SKM-1 treated with dmso at 0.1 percent for 144 hours (cell line): ENCODE data around the gene CAMK1D.

Experiments
- DNase-seq: peaks from one replicate; lab custom pipeline; 2025; ENCODE audit not compliant: unreplicated experiment; lab: John Stamatoyannopoulos, UW

CAMK1D gene

DNA sequence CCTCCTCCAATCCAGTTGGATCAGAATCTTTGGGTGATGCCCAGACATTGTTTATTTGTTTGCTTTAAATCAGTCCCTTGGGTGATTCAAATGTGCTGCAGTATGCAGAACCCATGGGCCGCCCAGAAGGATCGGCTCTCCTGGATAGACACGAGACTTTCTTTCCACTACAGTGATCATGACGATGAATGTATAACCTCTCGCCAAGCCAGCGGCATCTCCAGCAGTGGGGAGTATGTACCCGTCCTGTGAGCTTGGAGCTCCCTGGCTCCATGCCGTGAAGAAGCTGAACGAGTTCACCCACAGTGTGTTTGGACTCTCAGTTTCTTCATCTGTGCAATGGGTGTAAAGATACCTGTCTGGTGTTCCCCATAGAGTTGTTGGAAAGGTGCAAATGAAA, 162.3 kb downstream of the CAMK1D start:
- DNase-seq, result no peak

DNA sequence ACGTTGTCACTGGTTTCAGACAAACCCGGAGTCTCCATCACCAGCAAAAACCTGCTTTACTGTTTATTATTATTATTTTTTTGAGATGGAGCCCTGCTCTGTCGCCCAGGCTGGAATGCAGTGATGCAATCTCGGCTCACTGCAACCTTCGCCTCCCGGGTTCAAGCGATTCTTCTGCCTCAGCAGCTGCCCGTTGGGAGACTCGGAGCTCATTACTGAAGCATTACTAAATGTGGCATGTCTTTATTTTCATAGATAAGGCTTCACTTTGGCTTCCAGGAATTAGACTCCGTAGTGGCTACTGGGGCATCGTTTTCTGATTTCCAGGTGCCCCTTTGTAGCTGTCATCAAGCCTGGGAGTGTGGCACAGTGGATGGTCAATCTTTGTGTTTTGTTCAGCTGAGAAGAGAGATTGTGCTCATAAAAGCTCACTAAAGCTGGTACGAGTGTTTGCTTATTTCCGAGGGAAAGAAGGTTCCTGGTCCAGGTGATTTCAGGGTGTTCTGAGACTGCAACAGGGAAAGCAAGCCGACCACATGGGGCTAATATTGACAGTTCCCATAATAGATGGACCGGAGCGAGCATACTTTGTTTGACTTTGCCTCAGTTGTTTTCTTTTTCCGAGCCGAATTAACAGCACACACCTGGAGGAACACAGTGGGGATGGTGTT, 163.1 kb downstream of the CAMK1D start:
- no peak for DNase-seq

DNA sequence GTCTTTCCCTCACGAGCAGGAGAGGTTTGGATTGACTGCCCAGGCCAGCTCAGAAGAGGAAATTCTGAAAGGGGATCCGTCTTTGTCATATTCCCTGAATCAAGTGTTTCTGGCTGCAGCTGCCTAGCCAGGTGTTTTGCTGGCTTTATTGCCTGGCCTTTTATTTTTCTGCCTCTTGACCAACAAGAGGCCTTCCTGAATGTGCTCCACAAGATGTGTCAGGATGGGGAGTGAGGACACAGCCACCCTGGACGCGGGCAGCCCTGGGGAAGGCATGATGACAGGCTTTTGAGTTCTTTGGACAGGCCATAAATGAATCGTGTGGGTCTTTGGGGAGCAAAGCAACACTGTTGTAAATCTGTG, 163.6 kb downstream of the CAMK1D start:
- no peak for DNase-seq

DNA sequence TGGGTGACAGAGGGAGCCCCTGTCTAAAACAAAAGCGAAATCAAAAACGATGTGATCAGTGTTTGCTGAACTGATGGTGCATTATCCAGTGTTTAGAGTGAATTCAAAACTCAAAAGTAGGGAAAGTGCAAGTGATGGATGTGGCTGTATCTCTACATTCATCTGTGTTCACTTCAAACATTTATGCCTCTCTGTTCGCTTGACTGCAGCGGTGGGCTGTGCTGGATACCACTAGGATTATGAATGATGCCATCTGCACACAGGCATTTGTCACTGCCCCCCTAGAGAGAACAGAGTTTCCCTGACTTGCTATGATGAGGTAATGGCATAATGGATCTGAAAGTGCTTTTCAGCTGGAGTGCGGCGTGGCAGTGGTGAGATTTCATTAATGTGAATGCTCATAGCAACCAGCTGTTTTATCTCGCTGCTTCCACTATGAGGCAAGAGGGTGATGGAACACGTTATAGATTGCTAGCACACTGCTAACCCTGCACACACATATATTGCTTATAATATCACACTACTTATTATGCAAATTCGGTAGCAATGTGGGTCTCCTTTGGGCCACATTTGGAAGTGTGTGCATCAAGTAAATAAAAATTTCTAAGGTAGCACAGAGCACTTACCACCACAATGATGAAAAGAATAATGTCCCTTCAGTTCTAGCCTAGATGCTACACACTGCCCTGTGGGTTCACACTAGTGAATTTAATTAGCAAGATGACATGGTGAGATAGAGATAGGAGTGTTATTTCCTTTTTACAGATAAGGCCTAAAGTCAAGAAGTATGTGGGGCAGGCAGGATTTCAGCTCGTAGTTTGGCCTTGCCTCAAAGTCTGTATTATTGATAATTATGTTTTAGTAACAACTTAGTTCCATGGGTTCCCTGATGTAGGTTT, 164.7 kb downstream of the CAMK1D start:
- no peak for DNase-seq

DNA sequence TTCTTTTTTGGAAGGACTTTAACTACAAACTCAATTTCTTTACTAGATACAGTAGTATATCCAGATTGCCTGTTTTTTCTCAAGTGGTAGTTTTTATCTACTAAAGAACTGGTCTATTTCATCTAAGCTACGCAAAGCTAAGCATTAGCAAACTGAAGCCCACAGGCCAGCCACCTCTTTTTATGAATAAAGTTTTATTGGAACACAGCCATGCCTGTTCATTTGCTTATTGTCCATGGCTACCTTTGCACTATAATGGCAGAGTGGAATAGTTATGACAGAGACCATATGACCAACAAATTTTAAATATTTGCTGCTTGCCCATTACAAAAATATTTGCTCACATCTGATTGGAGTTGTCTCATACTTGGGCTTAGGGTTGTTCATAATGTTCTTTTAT, 168.7 kb downstream of the CAMK1D start:
- DNase-seq, result no peak

DNA sequence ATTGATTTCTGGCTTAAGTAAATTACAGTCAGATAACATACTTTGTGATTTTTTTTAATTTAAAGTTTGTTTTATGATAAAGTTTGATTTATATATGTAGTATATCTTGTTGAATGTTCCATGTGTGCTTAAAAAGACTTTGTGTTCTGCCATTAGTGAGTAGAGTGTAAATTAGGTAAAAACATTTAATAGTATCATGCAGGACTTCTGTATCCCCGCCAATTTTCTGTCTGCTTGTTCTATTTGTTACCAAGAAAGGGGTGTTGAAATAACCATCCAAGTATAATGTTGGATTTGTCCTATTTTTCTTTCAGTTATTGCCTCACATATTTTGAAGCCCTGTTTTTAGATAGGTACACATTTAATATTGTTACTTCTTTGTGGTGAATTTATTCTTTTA, 172.1 kb downstream of the CAMK1D start:
- no peak for DNase-seq

DNA sequence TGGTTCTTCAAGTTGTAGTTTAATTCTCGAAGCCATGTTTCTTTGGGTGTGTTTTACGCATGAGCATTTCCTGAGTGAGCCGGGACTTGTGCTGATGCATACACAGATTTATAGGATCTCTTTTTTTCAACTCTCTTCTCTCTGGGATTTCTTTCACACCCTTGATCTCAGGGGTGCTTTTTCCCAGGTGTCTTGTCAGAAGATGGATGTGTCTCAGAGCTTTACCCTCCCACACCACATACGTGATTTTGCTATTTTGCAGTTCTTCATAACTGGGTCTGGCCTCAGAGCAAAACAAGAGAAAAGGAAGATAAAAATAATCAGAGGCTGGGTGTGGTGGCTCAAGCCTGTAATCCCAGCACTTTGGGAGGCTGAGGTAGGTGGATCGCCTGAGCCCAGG, 177.0 kb downstream of the CAMK1D start:
- DNase-seq, result no peak

DNA sequence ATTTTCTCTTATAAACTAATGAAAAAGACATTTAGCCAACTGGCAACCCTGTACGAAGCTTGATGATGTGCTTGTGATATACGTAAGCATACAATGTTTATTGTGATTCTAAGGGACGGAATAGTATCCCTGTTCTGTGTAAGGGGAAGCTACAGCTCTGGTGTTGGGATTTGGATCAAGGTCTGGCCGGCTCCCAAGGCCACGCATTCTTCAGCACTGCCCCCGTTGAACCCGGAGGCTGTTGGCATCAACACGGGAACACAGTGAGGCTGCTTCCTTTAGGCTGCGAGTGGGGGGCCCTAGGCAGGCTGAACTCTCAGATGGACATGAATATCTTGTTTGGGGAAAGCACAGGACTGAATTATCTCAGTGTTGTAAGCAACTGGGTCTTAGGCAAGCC, 180.6 kb downstream of the CAMK1D start:
- no peak for DNase-seq

DNA sequence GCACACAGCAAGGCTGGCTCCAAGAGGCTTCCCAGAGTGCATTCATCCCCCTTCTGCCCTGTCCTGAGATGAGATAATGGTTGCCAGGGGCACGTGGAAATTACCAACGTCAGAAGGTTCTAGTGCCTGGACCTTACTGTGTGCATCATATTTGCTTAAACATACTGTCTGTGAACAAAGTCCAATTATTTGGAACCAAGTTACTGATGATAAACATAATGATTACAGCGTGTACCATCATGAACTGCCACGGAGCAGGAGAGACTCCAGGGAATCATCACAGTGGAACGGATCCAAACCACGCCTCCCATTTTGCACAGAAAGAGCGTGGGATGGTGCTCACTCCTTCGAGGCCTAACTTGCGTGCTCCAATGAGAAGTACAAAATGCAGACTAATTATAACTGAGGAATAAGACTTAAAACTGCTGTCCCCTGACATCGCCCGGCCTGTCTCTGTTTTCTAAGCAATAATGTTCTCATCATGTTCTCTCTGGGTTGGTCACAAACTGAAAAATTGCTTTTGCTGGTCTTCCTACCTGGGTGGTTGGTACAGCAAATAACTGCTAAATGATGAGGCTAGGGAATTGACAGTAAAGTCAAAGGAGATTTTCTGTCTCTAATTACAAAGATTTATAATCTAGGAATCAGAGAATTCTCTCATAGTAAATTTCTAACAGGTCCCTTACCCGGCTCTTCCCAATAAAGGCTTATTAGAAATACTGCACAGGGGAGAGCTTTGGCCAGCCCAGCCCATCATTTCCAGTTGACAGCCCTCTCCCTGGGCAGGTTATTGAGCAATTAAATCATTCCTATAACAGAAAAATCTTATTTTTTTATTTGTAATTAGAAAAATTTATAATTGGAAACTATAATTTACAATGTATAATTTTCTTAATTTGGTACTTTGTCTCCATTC, 182.2 kb downstream of the CAMK1D start:
- DNase-seq, result no peak

DNA sequence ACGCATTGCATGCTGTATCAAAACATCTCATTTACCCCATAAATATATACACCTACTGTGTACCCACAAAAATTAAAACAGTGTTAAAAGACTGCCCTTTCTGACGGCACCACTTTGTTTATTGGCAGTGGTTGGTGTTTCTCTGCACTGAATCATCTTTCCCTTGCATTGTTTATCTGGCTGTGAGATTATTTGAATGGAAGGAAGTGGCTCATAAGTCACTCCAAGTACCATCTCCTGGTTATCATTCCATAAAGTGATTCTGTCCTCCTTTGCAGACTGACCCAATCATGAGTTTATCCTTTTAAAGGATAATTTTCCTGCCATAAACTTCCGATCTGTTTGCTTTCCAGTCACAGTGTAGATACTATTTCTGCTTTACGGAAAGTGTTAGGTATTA, 183.8 kb downstream of the CAMK1D start:
- no peak for DNase-seq

DNA sequence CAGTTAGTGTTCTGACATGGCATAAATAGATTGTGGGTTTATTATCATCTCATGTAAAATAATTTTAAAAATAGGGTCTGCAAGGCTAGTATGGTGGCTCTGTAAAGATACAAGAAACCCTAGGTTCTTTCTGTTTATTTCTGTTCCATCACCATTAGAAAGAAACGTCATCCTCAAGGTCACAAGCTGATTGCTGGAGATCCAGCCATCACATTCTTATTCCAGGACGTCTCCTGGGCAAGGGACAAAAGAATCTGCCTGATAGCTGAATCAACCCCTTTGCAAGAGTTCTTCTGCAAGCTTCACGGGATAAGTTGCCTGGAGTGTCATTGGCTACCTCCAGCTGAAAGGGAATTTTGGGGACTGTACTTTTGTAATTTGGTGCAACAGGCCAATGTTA, 184.4 kb downstream of the CAMK1D start:
- no peak for DNase-seq

DNA sequence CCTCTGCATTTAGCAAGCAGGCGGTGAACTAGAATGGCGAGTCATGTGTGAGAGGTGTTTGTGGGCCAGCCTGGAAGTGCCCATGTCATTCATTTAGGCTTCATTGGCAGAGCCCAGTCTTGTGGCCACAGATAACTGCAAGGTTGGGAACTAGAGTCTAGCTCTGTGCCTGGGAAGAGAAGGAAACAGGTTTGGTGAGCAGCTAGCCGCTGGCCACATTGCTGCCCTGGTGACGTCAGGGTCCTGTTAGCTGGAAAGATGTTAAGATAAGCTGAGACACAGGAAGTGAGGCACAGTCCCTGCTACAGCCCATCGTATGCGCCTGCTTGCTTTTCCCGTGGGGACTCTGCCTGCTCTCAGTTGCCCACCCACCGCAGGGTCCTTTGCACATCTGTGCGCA, 185.5 kb downstream of the CAMK1D start:
- DNase-seq, result no peak

DNA sequence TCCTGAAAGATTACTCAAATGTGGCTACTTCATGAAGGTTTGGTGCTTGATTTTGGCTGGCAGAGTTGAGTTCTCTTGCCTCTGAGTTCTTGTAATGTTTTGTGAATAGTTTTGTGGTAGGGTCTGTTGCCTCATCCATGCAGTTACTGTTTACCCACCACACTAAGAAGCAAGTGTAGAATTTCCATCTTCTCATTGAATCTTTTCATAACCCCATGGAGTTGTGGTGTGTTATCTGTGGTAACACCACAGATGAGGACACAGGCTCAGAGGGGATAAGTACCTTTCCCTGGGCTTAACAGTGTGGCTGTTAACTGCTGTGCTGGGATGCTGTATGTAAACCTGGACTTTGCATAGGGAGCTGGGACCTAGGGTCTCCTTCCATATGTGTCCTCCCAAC, 186.3 kb downstream of the CAMK1D start:
- DNase-seq, result no peak

DNA sequence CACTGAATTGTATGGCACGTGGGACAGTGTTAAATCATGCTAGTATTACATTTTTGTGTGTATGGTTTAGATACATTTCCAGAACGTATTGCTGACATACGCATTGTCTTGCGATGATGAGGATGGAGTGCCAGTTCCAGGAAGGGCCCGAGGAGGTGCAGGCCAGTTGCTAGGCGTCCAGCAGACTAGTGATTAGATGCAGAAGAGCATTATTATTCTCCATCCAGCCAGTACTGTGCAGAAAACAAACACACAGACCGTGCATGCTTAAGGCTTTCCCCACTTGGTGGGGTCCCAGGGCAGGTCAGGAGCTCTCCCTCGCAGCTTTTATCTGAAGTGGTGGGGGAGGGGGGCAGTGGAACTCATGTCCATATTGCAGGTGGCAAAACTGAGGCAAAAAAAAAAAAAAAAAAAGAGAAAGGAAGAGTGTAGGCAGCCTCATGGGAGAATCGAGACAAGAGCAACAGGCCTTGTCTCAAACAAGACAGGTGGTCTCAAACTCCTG, 189.2 kb downstream of the CAMK1D start:
- no peak for DNase-seq

DNA sequence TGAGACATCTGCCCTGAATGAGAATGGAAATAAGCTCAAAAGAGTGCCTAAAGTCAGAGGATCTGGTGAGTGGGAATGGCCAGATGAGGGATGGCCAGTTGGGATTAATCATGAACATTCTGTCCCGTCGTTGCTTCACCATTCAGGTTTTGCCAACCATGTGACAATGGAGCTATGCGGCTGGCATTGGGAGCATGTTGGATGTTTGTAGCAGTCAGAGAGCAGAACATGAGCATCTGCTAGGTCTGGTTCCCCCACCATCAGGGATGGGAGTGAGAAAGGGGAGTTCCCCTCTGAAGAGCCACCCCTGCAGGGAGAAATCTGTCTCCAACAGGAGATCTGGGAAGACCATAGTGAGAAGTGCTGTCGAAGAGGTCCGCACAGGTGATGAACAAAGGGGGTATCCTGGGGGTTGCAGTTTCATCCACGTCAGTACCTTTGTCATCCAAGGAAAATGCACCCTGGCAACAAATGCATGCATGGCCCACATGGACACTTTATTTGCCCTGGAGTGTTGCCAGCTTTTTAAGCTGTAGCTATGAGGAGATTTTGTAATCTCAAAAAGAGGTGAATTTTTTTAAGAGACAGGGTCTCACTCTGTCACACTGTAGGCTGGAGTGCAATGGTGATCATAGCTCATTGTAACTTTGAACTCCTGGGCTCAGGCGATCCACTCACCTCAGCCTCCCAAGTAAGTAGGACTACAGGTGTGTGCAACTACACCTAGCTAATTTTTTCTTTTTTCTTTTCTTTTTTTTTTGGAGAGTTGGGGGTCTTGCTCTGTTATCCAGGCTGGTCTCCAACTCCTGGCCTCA, 190.2 kb downstream of the CAMK1D start:
- no peak for DNase-seq

DNA sequence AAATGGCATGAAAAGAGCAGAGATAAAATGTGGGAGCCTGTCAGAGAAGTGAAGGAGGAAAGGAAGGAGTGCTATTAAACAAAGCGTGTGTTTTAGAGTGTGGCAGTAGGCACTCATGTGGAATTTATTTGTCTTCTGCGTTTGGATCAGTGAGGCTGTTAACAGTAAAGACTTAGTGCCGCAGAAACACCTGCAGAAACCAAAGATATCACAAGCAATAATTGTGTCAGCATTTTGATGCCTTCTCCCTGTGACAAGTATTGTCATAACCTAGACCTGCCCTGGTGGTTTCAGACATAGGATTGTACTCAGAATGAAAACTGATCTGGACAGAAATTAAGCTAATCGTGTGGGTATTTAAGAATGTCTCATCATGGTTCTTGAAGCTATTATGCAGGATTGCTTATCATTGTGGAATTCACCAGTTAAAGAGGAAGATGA, 191.0 kb downstream of the CAMK1D start:
- DNase-seq, result no peak

DNA sequence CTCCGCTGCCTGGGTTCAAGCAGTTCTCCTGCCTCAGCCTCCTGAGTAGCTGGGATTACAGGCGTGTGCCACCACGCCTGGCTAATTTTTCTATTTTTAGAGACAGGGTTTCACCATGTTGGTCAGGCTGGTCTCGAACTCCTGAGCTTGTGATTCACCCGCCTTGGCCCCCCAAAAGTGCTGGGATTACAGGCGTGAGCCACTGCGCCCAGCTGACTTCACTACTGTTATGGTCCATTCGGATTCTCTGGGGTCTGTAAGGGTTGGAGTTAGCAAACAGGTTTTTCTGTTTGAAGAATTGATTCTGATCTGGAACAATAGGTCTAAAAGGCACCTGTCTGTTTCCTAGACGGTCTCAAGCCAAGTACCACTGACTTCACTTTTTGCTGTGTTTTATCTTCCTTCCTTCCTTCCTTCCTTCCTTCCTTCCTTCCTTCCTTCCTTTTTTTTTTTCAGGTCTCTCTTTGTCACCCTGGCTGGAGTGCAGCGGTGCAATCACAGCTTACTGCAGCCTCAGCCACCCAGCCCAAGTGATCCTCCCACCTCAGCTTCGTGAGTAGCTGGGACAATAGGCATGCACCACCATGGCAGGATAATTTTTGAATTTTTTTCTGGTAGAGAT, 192.2 kb downstream of the CAMK1D start:
- no peak for DNase-seq

DNA sequence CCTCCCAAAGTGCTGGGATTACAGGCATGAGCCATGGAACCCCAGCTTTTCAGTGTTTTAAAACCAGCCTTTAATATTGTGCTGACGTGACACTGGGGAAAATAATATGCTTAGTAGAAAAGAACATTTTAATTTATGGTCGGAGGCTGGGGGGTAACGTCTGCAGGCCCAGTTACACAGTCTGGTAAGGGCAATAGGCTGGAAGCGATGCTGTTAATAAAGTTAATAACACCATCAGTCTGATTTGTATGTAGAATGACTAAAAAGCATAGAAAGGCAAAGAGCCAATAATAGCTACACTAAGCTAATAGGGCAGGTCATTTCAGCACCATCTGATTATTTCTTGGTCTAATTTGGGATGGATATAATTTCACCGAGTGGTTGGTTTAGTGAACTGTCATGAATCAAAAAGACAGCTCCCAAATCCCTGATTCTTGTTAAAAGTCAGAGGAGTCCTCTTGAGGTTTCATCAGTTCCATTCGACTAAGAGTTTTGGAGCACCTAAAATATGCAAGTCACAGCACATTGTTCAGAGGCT, 192.9 kb downstream of the CAMK1D start:
- no peak for DNase-seq

DNA sequence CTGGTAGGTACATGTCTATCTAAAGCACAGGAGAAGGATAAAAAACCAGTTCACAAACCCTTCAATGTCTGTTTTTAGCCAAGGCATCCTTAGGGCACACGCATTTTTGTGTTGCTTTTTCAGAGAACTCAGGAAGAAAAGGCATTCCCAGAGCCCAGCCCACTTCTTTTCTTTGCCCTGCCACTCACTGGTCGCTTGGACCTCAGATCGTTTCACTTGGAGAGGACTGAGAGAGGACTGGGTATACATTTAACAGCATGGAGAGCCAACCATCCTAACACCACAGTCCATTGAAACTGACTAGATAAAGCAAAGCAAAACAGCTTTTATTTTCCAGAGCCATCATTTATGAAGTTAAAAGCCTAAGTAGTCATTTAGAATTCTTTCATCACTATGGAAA, 194.2 kb downstream of the CAMK1D start:
- DNase-seq, result no peak
